ENCODE measurements around the gene TTLL1. TPM values are rescaled to one million over a fixed set of nuclear protein-coding genes. Genes with fewer than 3 reads are reported as not detected.
"Not testable (repeated sequence)": the region's sequence is repeated elsewhere in the genome, so short reads cannot be mapped to it uniquely, and the experiment has no call there.

Gene TTLL1
- total and polyA plus RNA-seq, 2 experiments from 2014 or later: 33.0 to 38.2 TPM

DNA sequence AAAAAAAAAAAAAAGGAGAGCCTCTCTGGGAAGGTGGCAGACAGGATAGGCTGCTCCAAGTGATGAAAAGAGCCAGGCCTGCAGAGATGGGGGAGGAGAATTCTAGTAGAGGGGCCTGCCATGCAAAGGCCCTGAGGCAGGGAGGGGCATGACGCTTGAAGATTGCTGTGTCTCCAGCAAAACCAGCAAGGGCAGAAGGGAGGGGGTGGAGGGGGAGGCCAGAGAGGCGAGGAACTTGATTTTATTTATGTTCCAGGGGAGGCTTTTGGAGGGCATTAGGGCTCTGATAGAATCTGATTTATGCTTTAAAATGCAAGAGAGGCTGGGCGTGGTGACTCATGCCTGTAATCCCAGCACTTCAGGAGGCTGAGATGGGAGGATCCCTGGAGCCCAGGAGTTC is 57.6 kb downstream of the TTLL1 start:
- H3K27ac ChIP-seq: no peak overlapping the region
- H3K4me1 ChIP-seq (ENCODE audit: low read depth): no peaks in the 10 kb centered on the region
- no peaks in the 10 kb centered on the region for H3K36me3 ChIP-seq
- H3K9me3 ChIP-seq (ENCODE audit: low read depth): no peaks in the 10 kb centered on the region
- no peaks in the 10 kb centered on the region for H3K27me3 ChIP-seq
- TF ChIP-seq, protein P1, sequence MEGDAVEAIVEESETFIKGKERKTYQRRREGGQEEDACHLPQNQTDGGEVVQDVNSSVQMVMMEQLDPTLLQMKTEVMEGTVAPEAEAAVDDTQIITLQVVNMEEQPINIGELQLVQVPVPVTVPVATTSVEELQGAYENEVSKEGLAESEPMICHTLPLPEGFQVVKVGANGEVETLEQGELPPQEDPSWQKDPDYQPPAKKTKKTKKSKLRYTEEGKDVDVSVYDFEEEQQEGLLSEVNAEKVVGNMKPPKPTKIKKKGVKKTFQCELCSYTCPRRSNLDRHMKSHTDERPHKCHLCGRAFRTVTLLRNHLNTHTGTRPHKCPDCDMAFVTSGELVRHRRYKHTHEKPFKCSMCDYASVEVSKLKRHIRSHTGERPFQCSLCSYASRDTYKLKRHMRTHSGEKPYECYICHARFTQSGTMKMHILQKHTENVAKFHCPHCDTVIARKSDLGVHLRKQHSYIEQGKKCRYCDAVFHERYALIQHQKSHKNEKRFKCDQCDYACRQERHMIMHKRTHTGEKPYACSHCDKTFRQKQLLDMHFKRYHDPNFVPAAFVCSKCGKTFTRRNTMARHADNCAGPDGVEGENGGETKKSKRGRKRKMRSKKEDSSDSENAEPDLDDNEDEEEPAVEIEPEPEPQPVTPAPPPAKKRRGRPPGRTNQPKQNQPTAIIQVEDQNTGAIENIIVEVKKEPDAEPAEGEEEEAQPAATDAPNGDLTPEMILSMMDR (IDR thresholded peaks at IDR 0.05; ENCODE audit: low read depth, low read length): no peak
- no peak for DNase-seq (ENCODE audit: low read depth in 1 of 2, low spot score in 1 of 2)
- no peak overlapping the region for H3K4me3 ChIP-seq

DNA sequence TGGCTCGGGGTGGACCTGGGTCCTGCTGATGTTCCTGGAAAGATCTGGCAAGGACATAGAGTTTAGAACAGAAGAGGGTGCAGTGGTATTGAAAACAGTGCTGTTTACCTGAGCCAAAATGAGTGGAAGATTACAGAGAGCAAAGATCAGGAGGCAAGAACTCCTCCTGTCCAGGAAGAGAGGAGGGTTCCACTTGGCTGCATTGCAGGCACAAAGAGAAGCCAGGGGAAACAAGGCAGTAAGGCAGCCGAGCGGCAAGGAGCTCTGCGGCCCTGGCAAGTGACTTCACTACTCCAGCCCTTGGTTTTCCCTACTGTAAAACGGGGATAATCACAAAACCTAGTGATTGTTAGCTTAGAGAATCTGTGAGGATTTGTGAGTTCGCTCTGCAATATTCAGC is 70.6 kb downstream of the TTLL1 start:
- DNase-seq (ENCODE audit: low read depth in 1 of 2, low spot score in 1 of 2): no peak
- Histone ChIP-seq H3K4me1 (ENCODE audit: low read depth) (peaks cover 2% of the 10 kb centered on the region), H3K36me3 (no peaks in the 10 kb centered on the region), H3K27me3 (no peaks in the 10 kb centered on the region), H3K27ac (no peak overlapping the region), H3K4me3 (no peak overlapping the region), H3K9me3 (ENCODE audit: low read depth) (no peaks in the 10 kb centered on the region)
- TF ChIP-seq, protein P1 (IDR thresholded peaks at IDR 0.05; ENCODE audit: low read depth, low read length): no peak

DNA sequence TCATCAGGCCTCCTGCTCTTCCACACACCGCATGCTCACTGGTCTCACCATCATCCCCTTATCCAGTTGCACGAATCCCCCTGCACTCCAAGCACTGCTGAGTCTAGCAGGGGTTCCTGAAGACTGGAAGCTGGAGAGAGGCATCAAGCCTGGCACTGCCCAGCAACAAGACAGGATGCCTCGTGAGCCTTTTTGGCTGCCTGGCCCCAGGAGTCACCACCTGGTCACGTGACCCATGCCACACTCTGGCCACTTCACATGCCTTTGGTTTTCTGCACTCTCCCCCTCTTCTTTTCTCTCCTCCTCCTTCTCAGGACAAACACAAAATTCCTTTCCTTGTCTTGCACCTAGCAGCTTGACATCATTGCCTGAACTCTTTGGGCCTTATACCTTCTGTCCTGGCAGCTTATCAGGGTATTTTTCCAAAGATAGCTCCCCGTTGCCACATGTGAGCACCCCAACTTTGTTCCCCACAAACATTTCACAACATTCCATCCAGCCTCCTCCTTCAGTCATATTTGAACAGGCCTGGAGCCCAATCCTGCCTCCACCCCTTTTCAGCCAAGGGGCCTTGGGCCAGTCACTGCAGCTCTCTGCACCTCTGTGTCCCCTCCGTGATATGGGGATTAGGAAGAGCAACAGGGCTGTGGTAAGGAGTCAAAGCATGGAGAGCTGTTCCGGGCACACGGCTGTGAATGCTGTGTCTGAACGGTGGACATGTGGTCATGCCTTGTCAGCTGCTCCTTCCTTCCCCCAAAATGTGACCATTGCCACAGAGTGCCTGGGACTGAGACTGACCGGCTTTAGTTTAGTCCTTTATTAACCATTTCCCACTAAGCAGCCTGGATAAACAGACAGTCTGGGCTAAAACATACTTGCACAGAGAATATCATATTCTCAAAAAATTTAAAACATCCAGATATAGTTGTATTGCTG is 71.4 kb downstream of the TTLL1 start:
- no peak overlapping the region for H3K4me3 ChIP-seq
- H3K27me3 ChIP-seq: no peaks in the 10 kb centered on the region
- TF ChIP-seq, protein P1 (IDR thresholded peaks at IDR 0.05; ENCODE audit: low read depth, low read length): no peak
- no peaks in the 10 kb centered on the region for H3K9me3 ChIP-seq (ENCODE audit: low read depth)
- DNase-seq (ENCODE audit: low read depth in 1 of 2, low spot score in 1 of 2): no peak
- H3K4me1 ChIP-seq (ENCODE audit: low read depth): peaks cover 5% of the 10 kb centered on the region
- no peak overlapping the region for H3K27ac ChIP-seq
- H3K36me3 ChIP-seq: no peaks in the 10 kb centered on the region

DNA sequence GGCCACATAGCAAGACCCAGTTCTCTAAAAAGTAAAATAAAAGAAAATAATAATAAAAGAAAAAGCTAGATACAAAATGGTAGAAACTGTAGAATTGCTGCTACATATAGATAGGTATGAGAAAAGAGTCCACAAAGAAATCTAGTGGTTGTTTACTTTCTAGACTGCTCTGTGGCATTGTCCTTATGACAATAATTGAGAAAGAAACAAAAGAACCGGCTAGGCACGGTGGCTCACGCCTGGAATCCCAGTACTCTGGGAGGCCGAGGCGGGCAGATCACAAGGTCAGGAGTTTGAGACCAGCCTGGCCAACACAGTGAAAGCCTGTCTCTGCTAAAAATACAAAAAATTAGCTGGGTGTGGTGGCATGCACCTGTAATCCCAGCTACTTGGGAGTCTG is 73.0 kb downstream of the TTLL1 start:
- not testable (repeated sequence) for H3K9me3 ChIP-seq (ENCODE audit: low read depth); H3K4me1 ChIP-seq (ENCODE audit: low read depth); DNase-seq (ENCODE audit: low read depth in 1 of 2, low spot score in 1 of 2); H3K27ac ChIP-seq; H3K4me3 ChIP-seq; H3K27me3 ChIP-seq; H3K36me3 ChIP-seq

DNA sequence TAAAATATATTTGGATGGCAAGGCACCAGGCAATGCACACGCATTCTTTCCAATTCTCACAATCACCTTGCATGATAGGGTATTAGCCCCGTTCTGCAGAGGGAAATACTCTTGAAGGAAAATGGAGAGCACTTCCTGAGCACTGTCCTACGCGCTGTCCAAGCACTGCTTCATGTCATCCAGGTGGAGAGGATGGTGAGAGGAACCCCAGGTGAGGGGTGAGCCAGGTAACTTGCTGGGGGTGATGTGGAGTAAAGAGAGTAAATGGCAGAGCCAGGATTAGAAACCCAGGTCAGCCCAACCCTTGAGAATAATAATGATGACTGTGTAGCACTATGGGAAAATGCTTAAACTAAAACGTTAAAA is 73.5 kb downstream of the TTLL1 start:
- DNase-seq (ENCODE audit: low read depth in 1 of 2, low spot score in 1 of 2): no peak
- TF ChIP-seq, protein P1 (IDR thresholded peaks at IDR 0.05; ENCODE audit: low read depth, low read length): no peak
- H3K27ac ChIP-seq: no peak overlapping the region
- no peaks in the 10 kb centered on the region for H3K9me3 ChIP-seq (ENCODE audit: low read depth)
- no peaks in the 10 kb centered on the region for H3K27me3 ChIP-seq
- peak overlapping the region; percentile 32 for H3K4me3 ChIP-seq
- H3K4me1 ChIP-seq (ENCODE audit: low read depth): peaks cover 5% of the 10 kb centered on the region
- H3K36me3 ChIP-seq: no peaks in the 10 kb centered on the region

DNA sequence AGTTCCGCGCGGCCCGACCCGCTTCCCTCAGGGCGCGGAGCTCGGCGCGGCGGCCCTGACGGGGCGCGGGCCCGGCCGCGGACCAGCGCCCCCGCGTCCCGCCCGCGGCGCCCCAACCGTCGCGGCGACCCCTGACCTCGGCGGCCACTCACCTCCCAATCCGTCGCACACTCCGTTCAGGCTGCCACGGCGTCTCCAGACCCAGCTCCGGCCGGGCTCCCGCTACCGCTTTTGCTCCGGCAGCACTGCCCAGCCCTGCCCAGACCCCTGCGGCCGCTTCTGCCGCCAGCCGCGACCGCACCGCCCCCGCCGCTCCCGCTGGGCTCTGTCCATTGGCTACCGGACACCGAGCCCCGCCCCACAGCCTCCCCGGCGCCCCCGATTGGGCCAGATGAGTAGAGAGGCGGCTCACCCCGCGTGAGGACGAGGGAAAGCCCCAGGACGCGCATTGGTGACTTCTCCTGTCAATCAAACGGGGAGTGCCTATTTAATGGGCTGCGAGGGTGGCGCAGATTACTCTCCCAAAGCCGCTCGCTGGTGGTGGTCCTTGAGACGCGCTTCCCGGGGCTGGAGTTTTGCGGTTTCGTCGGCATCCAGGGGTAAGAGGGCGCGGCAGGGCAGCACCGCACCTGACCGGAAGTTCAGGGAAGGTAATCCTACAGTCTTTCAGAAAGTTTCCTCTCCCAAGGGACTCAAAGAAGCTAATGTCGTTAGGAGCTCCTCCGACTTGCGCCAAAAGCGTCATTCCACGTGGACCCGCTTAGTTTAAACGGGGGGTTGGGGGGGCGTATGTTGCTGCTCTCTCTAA is 74.1 kb downstream of the TTLL1 start, which contains the start of gene PACSIN2:
TSS of gene PACSIN2 (minus strand) at position 281 of the 808 bp plus-strand sequence. CDS start 103,069 bp downstream, outside the sequence.
- peak within 1 kb of the TSS; percentile 73 for H3K4me3 ChIP-seq
- H3K9me3 ChIP-seq (ENCODE audit: low read depth): no peaks in the 10 kb centered on the region
- DNase-seq (ENCODE audit: low read depth in 1 of 2, low spot score in 1 of 2): peak; percentile 99
- H3K4me1 ChIP-seq (ENCODE audit: low read depth): peaks cover 5% of the 10 kb centered on the region
- H3K27ac ChIP-seq: peak within 1 kb of the TSS; percentile 70
- TF ChIP-seq, protein P1 (IDR thresholded peaks at IDR 0.05; ENCODE audit: low read depth, low read length): no peak
- no peaks in the 10 kb centered on the region for H3K36me3 ChIP-seq
- H3K27me3 ChIP-seq: no peaks in the 10 kb centered on the region

Data from cardiac muscle cell (in vitro differentiated cells and primary cell).